A673 (cell line): ENCODE results near the gene DCUN1D4.

Experiments used
- CTCF ChIP-seq: fragments of 300-800, 200-600 bp; sonication (generic); conservative IDR thresholded peaks from 2 replicates; pipeline ENCODE4 v1.5.1; 2017; ENCODE audit warnings: low read depth, mild to moderate bottlenecking, antibody characterized with exemption, low read length, moderate library complexity, mixed read lengths
- EZH2 ChIP-seq: fragments of 200-600 bp; sonication (generic); IDR thresholded peaks from 2 replicates; pipeline ENCODE4 v1.6.1; 2017; ENCODE audit warnings: borderline replicate concordance, low read depth, mild to moderate bottlenecking, mixed read lengths, antibody characterized with exemption, low read length; ENCODE audit not compliant: poor library complexity, severe bottlenecking

GRCh38 chr4:51872283-51872997 is 29.5 kb downstream of the DCUN1D4 start:
- TF ChIP-seq CTCF (no peak), EZH2 (no peak)
